GM23338 (cell line): Measurements from ENCODE around the gene CDC14A. TPM values are rescaled to one million over a fixed set of nuclear protein-coding genes. Genes with fewer than 3 reads are reported as not detected.

Source experiments
- ATAC-seq: fragments of 200-7000 bp; cut with Tn5 transposase; 3 replicates; pipeline ENCODE4 v1.9.1; 2020
- DNase-seq: peaks from one replicate; pipeline ENCODE4 v3.0.0-alpha.2; 2015; ENCODE audit warnings: low spot score
- H2AFZ ChIP-seq: fragments of 200-600 bp; sonication (generic); 2 replicates; pipeline ENCODE4 v1.8.0; 2016; ENCODE audit warnings: antibody characterized with exemption, mild to moderate bottlenecking, moderate library complexity
- H3F3A ChIP-seq: fragments of 200-600 bp; sonication (generic); replicated peaks from 2 replicates; pipeline ENCODE4 v1.8.0; 2017; ENCODE audit warnings: antibody characterized with exemption, mixed run types, low read depth
- H3K27ac ChIP-seq: fragments of 200-600 bp; sonication (generic); 2 replicates; pipeline ENCODE4 v1.6.1; 2016; ENCODE audit warnings: low read depth
- H3K27me3 ChIP-seq: fragments of 200-600 bp; sonication (generic); 2 replicates; pipeline ENCODE4 v1.8.0; 2016; ENCODE audit warnings: mild to moderate bottlenecking, mixed run types, moderate library complexity; ENCODE audit not compliant: insufficient read depth
- H3K36me3 ChIP-seq: fragments of 200-600 bp; sonication (generic); 2 replicates; pipeline ENCODE4 v1.8.0; 2016; ENCODE audit warnings: mild to moderate bottlenecking; ENCODE audit not compliant: insufficient read depth
- H3K4me1 ChIP-seq: fragments of 200-600 bp; sonication (generic); 2 replicates; pipeline ENCODE4 v1.8.0; 2016; ENCODE audit warnings: mild to moderate bottlenecking, moderate library complexity; ENCODE audit not compliant: insufficient read depth
- H3K4me2 ChIP-seq: fragments of 200-600 bp; sonication (generic); 2 replicates; pipeline ENCODE4 v1.7.1; 2017; ENCODE audit warnings: mixed run types
- H3K4me3 ChIP-seq: fragments of 200-600 bp; sonication (generic); 2 replicates; pipeline ENCODE4 v1.6.1; 2016; ENCODE audit warnings: mixed run types
- H3K79me2 ChIP-seq: fragments of 200-600 bp; sonication (generic); replicated peaks from 2 replicates; pipeline ENCODE4 v1.8.0; 2017; ENCODE audit warnings: mild to moderate bottlenecking; ENCODE audit not compliant: insufficient read depth
- H3K9me2 ChIP-seq: fragments of 200-600 bp; sonication (generic); 2 replicates; pipeline ENCODE4 v1.8.0; 2017; ENCODE audit not compliant: insufficient read depth
- H4K20me1 ChIP-seq: fragments of 200-600 bp; sonication (generic); replicated peaks from 2 replicates; pipeline ENCODE4 v1.8.0; 2017; ENCODE audit warnings: mild to moderate bottlenecking; ENCODE audit not compliant: insufficient read depth
- H3K27ac Mint-ChIP-seq: 2 replicates; pipeline ENCODE4 v1.8.0; 2020; ENCODE audit warnings: inconsistent platforms, mild to moderate bottlenecking, moderate library complexity, mixed read lengths
- H3K27me3 Mint-ChIP-seq: 3 replicates; pipeline ENCODE4 v1.8.0; 2022; ENCODE audit warnings: low read depth, mild to moderate bottlenecking, moderate library complexity, mixed read lengths, inconsistent platforms; ENCODE audit not compliant: insufficient read depth, poor library complexity
- H3K36me3 Mint-ChIP-seq: 3 replicates; pipeline ENCODE4 v1.8.0; 2021; ENCODE audit warnings: low read depth, mild to moderate bottlenecking, inconsistent platforms, moderate library complexity, mixed read lengths
- H3K4me1 Mint-ChIP-seq: 3 replicates; pipeline ENCODE4 v1.8.0; 2020; ENCODE audit warnings: mild to moderate bottlenecking, inconsistent platforms, mixed read lengths
- H3K4me3 Mint-ChIP-seq: 3 replicates; pipeline ENCODE4 v1.8.0; 2021; ENCODE audit warnings: moderate library complexity, mild to moderate bottlenecking, inconsistent platforms, mixed read lengths
- H3K9me3 Mint-ChIP-seq: 3 replicates; pipeline ENCODE4 v1.8.0; 2020; ENCODE audit warnings: moderate library complexity, mild to moderate bottlenecking, inconsistent platforms, mixed read lengths
- CREB1 ChIP-seq: fragments of 250-450 bp; sonication (Bioruptor Pico); IDR thresholded peaks from 2 replicates; pipeline ENCODE4 v1.5.0; 2020; ENCODE audit warnings: low read depth, mild to moderate bottlenecking, moderate library complexity
- JUNB ChIP-seq: IDR thresholded peaks from one replicate; pipeline ENCODE4 v1.6.1; 2016; ENCODE audit warnings: antibody characterized with exemption; ENCODE audit not compliant: unreplicated experiment
- NANOG ChIP-seq: IDR thresholded peaks from 2 replicates; pipeline ENCODE4 v1.6.1; 2016; ENCODE audit warnings: antibody characterized with exemption, borderline replicate concordance
- polyA plus RNA-seq: library from polyadenylated mRNA; unstranded; fragments of >200 nt; fragmentation: Nextera tagmentation; extraction: Ambion mirVana; gene quantifications from 2 replicates; pipeline ENCODE4 v1.2.1, GENCODE V29; 2016
- total RNA-seq: library from RNA; depleted of rRNA; stranded (reverse); fragments of >200 nt; shearing (Covaris generic); gene quantifications from 2 replicates; pipeline ENCODE4 v1.2.3, GENCODE V29; 2014
- TF ChIP-seq, protein P1 (sequence below), 2 experiments: fragments of 200-600 bp in 1 of 2; sonication (generic) in 1 of 2; conservative IDR thresholded peaks; 2 replicates each; pipeline versions ENCODE4 v1.5.1 to v1.6.1; 2016 to 2017; ENCODE audit warnings: antibody characterized with exemption in 2 of 2, low read depth in 2 of 2, mild to moderate bottlenecking in 2 of 2, moderate library complexity in 1 of 2
- TF ChIP-seq, protein P2 (sequence below): IDR thresholded peaks from 2 replicates; pipeline ENCODE4 v1.6.1; 2016; ENCODE audit warnings: antibody characterized with exemption
- TF ChIP-seq, protein P3 (sequence below): fragments of 250-450 bp; sonication (Bioruptor Pico); IDR thresholded peaks from 2 replicates; pipeline ENCODE4 v1.5.0; 2020; ENCODE audit warnings: mild to moderate bottlenecking, moderate library complexity

Gene CDC14A
- total and polyA plus RNA-seq, 2 experiments from 2014 or later, result 11.1 to 20.8 TPM

DNA sequence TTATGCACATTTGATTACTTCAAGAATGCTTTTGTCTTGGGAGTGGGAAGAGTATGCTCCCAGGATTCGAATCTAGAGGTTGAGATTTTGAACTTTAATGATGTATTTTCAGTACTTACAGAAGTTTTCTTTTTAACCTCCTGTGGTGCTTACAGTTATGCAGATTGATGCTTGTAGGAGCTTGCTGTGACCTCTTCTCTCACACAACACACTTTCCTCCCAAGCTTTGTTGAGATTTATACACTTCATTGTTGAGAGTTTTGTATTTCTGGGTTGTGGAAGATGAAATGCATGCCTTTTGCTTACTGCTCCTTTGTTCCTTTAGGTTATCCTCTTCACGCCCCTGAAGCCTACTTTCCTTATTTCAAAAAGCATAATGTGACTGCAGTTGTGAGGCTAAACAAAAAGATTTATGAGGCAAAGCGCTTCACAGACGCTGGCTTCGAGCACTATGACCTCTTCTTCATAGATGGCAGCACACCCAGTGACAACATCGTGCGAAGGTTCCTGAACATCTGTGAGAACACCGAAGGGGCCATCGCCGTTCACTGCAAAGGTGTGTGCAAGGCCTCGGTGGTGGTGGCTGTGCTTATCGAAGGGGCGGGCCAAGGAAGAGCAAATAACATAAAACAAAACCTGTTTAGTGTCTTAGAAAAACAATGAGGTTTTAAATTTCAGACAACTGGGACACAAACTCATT, 110.2 kb downstream of the CDC14A start:
- no peaks in the 10 kb centered on the region for H3K79me2 ChIP-seq
- no peaks in the 10 kb centered on the region for H3F3A ChIP-seq
- H3K27ac ChIP-seq, result peak overlapping the region; percentile 60
- peak; percentile 10; the same call in 1 of the 2 replicates for TF ChIP-seq NANOG
- no peak for TF ChIP-seq JUNB
- H3K27me3 ChIP-seq, result no peaks in the 10 kb centered on the region
- H3K4me2 ChIP-seq, result peak overlapping the region; percentile 21
- H3K36me3 ChIP-seq, result no peaks in the 10 kb centered on the region
- H2AFZ ChIP-seq, result no peak overlapping the region
- peaks cover 6% of the 10 kb centered on the region; the same call in 2 of the 3 replicates for H3K36me3 Mint-ChIP-seq
- H3K9me2 ChIP-seq, result no peaks in the 10 kb centered on the region
- H4K20me1 ChIP-seq, result no peaks in the 10 kb centered on the region
- DNase-seq (peak; percentile 70), ATAC-seq (peak; percentile 38)
- H3K4me1 ChIP-seq, result peaks cover 31% of the 10 kb centered on the region
- no peak overlapping the region; the same call in 1 of the 2 replicates for H3K4me3 ChIP-seq
- 0 out of 3 replicates have a peak overlapping the region, but pooled peaks have one; percentile 27 for H3K4me3 Mint-ChIP-seq
- peaks cover 49% of the 10 kb centered on the region for H3K4me1 Mint-ChIP-seq
- H3K27me3 Mint-ChIP-seq, result peaks cover 6% of the 10 kb centered on the region
- no peak overlapping the region for H3K27ac Mint-ChIP-seq
- no peaks in the 10 kb centered on the region; the same call in 2 of the 3 replicates for H3K9me3 Mint-ChIP-seq

DNA sequence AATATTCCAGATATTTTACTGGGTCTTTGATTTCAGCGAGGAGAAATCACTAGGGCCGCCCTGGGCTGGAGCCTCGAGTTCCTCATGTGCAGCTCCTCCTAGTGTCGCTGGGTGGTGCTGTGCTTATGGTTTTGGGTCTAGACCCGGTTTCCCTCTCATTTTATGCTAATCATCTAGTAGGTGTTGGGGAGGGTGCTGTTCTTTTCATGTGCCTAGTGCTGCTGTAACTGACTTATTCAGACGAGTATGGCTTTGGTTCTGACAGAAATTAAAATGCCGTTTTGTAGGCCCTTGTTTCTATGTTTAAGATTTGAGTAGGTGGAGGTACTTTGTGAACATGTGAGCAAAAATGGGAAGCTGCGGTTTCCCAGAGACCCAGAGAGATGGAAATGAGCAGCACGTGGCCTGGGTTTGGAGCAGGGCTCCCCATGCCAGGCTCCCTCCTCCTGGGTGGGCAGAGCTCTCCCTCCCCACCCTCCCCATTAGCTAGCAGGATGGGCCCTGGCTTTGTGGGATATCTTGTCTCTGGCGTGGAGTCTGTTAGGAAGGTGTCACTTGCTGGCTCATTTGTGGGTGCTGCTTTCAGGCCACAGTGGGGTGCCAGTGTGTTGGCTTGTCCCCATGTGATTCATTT, 111.6 kb downstream of the CDC14A start:
- Mint-ChIP-seq H3K9me3 (no peaks in the 10 kb centered on the region; the same call in 2 of the 3 replicates), H3K27ac (peak overlapping the region; percentile 53; the same call in 1 of the 2 replicates), H3K4me1 (peaks cover 44% of the 10 kb centered on the region), H3K4me3 (no peak overlapping the region), H3K36me3 (peaks cover 10% of the 10 kb centered on the region; the same call in 2 of the 3 replicates), H3K27me3 (peaks cover 6% of the 10 kb centered on the region)
- peak; percentile 76 for ATAC-seq
- TF ChIP-seq JUNB (no peak), CREB1 (no peak)
- TF ChIP-seq, protein P1, sequence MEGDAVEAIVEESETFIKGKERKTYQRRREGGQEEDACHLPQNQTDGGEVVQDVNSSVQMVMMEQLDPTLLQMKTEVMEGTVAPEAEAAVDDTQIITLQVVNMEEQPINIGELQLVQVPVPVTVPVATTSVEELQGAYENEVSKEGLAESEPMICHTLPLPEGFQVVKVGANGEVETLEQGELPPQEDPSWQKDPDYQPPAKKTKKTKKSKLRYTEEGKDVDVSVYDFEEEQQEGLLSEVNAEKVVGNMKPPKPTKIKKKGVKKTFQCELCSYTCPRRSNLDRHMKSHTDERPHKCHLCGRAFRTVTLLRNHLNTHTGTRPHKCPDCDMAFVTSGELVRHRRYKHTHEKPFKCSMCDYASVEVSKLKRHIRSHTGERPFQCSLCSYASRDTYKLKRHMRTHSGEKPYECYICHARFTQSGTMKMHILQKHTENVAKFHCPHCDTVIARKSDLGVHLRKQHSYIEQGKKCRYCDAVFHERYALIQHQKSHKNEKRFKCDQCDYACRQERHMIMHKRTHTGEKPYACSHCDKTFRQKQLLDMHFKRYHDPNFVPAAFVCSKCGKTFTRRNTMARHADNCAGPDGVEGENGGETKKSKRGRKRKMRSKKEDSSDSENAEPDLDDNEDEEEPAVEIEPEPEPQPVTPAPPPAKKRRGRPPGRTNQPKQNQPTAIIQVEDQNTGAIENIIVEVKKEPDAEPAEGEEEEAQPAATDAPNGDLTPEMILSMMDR (conservative IDR thresholded peaks at IDR 0.05; ENCODE audit: low read depth in 2 of 2), result peak; percentile 86 to 88
- TF ChIP-seq, protein P2, sequence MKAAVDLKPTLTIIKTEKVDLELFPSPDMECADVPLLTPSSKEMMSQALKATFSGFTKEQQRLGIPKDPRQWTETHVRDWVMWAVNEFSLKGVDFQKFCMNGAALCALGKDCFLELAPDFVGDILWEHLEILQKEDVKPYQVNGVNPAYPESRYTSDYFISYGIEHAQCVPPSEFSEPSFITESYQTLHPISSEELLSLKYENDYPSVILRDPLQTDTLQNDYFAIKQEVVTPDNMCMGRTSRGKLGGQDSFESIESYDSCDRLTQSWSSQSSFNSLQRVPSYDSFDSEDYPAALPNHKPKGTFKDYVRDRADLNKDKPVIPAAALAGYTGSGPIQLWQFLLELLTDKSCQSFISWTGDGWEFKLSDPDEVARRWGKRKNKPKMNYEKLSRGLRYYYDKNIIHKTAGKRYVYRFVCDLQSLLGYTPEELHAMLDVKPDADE, result no peak
- TF ChIP-seq, protein P3, sequence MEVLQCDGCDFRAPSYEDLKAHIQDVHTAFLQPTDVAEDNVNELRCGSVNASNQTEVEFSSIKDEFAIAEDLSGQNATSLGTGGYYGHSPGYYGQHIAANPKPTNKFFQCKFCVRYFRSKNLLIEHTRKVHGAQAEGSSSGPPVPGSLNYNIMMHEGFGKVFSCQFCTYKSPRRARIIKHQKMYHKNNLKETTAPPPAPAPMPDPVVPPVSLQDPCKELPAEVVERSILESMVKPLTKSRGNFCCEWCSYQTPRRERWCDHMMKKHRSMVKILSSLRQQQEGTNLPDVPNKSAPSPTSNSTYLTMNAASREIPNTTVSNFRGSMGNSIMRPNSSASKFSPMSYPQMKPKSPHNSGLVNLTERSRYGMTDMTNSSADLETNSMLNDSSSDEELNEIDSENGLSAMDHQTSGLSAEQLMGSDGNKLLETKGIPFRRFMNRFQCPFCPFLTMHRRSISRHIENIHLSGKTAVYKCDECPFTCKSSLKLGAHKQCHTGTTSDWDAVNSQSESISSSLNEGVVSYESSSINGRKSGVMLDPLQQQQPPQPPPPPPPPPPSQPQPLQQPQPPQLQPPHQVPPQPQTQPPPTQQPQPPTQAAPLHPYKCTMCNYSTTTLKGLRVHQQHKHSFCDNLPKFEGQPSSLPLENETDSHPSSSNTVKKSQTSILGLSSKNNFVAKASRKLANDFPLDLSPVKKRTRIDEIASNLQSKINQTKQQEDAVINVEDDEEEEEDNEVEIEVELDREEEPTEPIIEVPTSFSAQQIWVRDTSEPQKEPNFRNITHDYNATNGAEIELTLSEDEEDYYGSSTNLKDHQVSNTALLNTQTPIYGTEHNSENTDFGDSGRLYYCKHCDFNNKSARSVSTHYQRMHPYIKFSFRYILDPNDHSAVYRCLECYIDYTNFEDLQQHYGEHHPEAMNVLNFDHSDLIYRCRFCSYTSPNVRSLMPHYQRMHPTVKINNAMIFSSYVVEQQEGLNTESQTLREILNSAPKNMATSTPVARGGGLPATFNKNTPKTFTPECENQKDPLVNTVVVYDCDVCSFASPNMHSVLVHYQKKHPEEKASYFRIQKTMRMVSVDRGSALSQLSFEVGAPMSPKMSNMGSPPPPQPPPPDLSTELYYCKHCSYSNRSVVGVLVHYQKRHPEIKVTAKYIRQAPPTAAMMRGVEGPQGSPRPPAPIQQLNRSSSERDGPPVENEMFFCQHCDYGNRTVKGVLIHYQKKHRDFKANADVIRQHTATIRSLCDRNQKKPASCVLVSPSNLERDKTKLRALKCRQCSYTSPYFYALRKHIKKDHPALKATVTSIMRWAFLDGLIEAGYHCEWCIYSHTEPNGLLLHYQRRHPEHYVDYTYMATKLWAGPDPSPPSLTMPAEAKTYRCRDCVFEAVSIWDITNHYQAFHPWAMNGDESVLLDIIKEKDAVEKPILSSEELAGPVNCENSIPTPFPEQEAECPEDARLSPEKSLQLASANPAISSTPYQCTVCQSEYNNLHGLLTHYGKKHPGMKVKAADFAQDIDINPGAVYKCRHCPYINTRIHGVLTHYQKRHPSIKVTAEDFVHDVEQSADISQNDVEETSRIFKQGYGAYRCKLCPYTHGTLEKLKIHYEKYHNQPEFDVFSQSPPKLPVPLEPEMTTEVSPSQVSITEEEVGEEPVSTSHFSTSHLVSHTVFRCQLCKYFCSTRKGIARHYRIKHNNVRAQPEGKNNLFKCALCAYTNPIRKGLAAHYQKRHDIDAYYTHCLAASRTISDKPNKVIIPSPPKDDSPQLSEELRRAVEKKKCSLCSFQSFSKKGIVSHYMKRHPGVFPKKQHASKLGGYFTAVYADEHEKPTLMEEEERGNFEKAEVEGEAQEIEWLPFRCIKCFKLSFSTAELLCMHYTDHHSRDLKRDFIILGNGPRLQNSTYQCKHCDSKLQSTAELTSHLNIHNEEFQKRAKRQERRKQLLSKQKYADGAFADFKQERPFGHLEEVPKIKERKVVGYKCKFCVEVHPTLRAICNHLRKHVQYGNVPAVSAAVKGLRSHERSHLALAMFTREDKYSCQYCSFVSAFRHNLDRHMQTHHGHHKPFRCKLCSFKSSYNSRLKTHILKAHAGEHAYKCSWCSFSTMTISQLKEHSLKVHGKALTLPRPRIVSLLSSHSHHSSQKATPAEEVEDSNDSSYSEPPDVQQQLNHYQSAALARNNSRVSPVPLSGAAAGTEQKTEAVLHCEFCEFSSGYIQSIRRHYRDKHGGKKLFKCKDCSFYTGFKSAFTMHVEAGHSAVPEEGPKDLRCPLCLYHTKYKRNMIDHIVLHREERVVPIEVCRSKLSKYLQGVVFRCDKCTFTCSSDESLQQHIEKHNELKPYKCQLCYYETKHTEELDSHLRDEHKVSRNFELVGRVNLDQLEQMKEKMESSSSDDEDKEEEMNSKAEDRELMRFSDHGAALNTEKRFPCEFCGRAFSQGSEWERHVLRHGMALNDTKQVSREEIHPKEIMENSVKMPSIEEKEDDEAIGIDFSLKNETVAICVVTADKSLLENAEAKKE (CRISPR knock-in tag), result no peak
- Histone ChIP-seq H3K79me2 (no peaks in the 10 kb centered on the region), H3K4me1 (peaks cover 24% of the 10 kb centered on the region), H3K27ac (no peak overlapping the region), H4K20me1 (no peaks in the 10 kb centered on the region), H3K36me3 (no peaks in the 10 kb centered on the region), H3K4me3 (no peak overlapping the region), H3K9me2 (no peaks in the 10 kb centered on the region), H3K27me3 (no peaks in the 10 kb centered on the region), H2AFZ (no peak overlapping the region), H3K4me2 (peak overlapping the region; percentile 39; the same call in 1 of the 2 replicates), H3F3A (no peaks in the 10 kb centered on the region)
- DNase-seq, result peak; percentile 91
